Progenitor cell of endocrine pancreas (in vitro differentiated cells): ENCODE data around the gene OR9Q1. TPM values are rescaled to one million over a fixed set of nuclear protein-coding genes. Genes with fewer than 3 reads are reported as not detected.

Experiments used
- DNase-seq: peaks from one replicate; pipeline ENCODE4 v3.0.0; 2021; ENCODE audit warnings: low spot score; ENCODE audit not compliant: unreplicated experiment
- H3K27ac Mint-ChIP-seq: 2 replicates; pipeline ENCODE4 v1.8.0; 2021; ENCODE audit warnings: mild to moderate bottlenecking, moderate library complexity, mixed read lengths
- H3K27me3 Mint-ChIP-seq: 2 replicates; pipeline ENCODE4 v1.8.0; 2021; ENCODE audit warnings: mixed read lengths
- H3K36me3 Mint-ChIP-seq: 2 replicates; pipeline ENCODE4 v1.8.0; 2022; ENCODE audit warnings: mixed read lengths; ENCODE audit not compliant: insufficient read depth
- H3K4me1 Mint-ChIP-seq: 2 replicates; pipeline ENCODE4 v1.8.0; 2021; ENCODE audit warnings: low read depth, mixed read lengths
- H3K4me3 Mint-ChIP-seq: 2 replicates; pipeline ENCODE4 v1.8.0; 2021; ENCODE audit warnings: low read depth, mild to moderate bottlenecking, moderate library complexity, mixed read lengths
- H3K9me3 Mint-ChIP-seq: 2 replicates; pipeline ENCODE4 v1.8.0; 2021; ENCODE audit warnings: low read depth, mixed read lengths
- CTCF ChIP-seq: fragments of 200-600 bp; sonication (generic); IDR thresholded peaks from one replicate; pipeline ENCODE4 v1.5.0; 2021; ENCODE audit warnings: antibody characterized with exemption, mild to moderate bottlenecking; ENCODE audit not compliant: unreplicated experiment
- total RNA-seq: library from RNA; stranded (reverse); gene quantifications from 2 replicates; pipeline ENCODE4 v1.2.1, GENCODE V29; 2021

Gene OR9Q1
- total RNA-seq, 1 donor from 2014 or later, result not detected

- no peaks in the 10 kb centered on the region for H3K27me3 Mint-ChIP-seq
- no peak overlapping the region for H3K27ac Mint-ChIP-seq
- no peaks in the 10 kb centered on the region for H3K36me3 Mint-ChIP-seq
- DNase-seq, result no peak
- no peak for TF ChIP-seq CTCF
- H3K4me3 Mint-ChIP-seq, result no peak overlapping the region
- no peaks in the 10 kb centered on the region for H3K9me3 Mint-ChIP-seq
- H3K4me1 Mint-ChIP-seq, result peaks cover 24% of the 10 kb centered on the region
Observed at GRCh38 chr11:58165504-58166106, 141.9 kb downstream of the OR9Q1 start.

- peaks cover 3% of the 10 kb centered on the region for H3K27me3 Mint-ChIP-seq
- DNase-seq, result no peak
- no peak overlapping the region for H3K27ac Mint-ChIP-seq
- H3K36me3 Mint-ChIP-seq, result no peaks in the 10 kb centered on the region
- no peaks in the 10 kb centered on the region for H3K9me3 Mint-ChIP-seq
- H3K4me3 Mint-ChIP-seq, result no peak overlapping the region
- H3K4me1 Mint-ChIP-seq, result no peaks in the 10 kb centered on the region
- TF ChIP-seq CTCF, result no peak
Observed at GRCh38 chr11:58177409-58178054, 153.9 kb downstream of the OR9Q1 start.

GRCh38 chr11:58178444-58178843 is 154.8 kb downstream of the OR9Q1 start:
- Mint-ChIP-seq H3K4me3 (no peak overlapping the region), H3K36me3 (no peaks in the 10 kb centered on the region), H3K9me3 (no peaks in the 10 kb centered on the region), H3K4me1 (no peaks in the 10 kb centered on the region), H3K27ac (no peak overlapping the region), H3K27me3 (peaks cover 3% of the 10 kb centered on the region)
- TF ChIP-seq CTCF, result no peak
- no peak for DNase-seq

- DNase-seq, result no peak
- H3K27me3 Mint-ChIP-seq, result peaks cover 3% of the 10 kb centered on the region
- H3K4me1 Mint-ChIP-seq, result no peaks in the 10 kb centered on the region
- H3K36me3 Mint-ChIP-seq, result no peaks in the 10 kb centered on the region
- H3K27ac Mint-ChIP-seq, result no peak overlapping the region
- no peak for TF ChIP-seq CTCF
- no peaks in the 10 kb centered on the region for H3K9me3 Mint-ChIP-seq
- no peak overlapping the region for H3K4me3 Mint-ChIP-seq
Observed at GRCh38 chr11:58179648-58180047, 156.0 kb downstream of the OR9Q1 start.

- TF ChIP-seq CTCF, result no peak
- DNase-seq, result no peak
- Mint-ChIP-seq H3K36me3 (no peaks in the 10 kb centered on the region), H3K27ac (no peak overlapping the region), H3K9me3 (no peaks in the 10 kb centered on the region), H3K27me3 (no peaks in the 10 kb centered on the region), H3K4me3 (no peak overlapping the region), H3K4me1 (peaks cover 1% of the 10 kb centered on the region)
Observed at GRCh38 chr11:58186938-58187337, 163.3 kb downstream of the OR9Q1 start.
